Measurements from ENCODE around the gene TRUB2.
A peak's percentile ranks its signal among the peaks of the same experiment; 100 is the strongest.
"Not testable (repeated sequence)": the region's sequence is repeated elsewhere in the genome, so short reads cannot be mapped to it uniquely, and the experiment has no call there.

Gene TRUB2

DNA sequence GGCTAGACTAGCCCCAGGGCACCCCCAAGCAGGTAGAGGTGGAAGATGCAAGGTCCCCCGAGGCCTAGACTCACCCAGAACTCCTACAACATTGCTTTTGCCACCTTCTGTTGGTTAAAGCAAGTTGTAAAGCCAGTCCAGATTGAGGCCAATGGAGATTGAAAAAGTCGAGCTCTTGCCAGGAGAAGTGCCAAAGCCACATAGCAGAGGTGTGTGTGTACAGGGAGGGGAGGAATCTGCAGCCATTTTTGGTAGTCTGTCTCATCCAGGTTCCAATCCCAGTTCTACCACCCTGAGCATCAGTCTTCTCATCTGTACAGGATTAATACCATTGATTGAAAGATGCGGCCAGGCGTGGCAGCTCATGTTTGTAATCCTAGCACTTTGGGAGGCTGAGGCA is 36.6 kb upstream of the TRUB2 start:
- no peak for DNase-seq (ENCODE audit: insufficient read length)
- no peak for FAIRE-seq
- TF ChIP-seq POLR2A (IDR thresholded peaks at IDR 0.05; ENCODE audit: low read depth, low read length) (no peak), TAF1 (IDR thresholded peaks at IDR 0.05; ENCODE audit: borderline replicate concordance, low read depth, low read length) (no peak), POLR2AphosphoS5 (IDR thresholded peaks at IDR 0.05; ENCODE audit: low read depth, low read length) (no peak)

DNA sequence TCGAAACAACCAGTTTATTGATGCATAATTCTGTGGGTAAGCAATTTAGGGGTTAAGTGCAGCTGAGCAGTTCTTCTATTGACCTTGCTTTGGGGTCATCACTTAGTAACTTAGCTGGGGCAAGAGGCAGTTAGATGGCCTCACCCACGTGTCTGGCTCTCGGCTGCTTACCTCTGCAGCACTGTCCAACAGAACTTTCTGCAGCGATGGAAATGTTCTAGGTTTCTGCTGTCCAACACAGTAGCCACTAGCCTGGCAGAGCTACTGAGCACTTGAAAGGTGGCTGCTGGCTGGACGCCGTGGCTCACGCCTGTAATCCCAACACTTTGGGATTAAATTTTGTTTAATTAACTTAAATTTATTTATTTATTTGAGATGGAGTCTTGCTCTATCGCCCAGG is 35.8 kb upstream of the TRUB2 start:
- TF ChIP-seq POLR2AphosphoS5 (IDR thresholded peaks at IDR 0.05; ENCODE audit: low read depth, low read length), result no peak
- no peak for TF ChIP-seq POLR2A (IDR thresholded peaks at IDR 0.05; ENCODE audit: low read depth, low read length)
- no peak for TF ChIP-seq TAF1 (IDR thresholded peaks at IDR 0.05; ENCODE audit: borderline replicate concordance, low read depth, low read length)
- FAIRE-seq, result no peak
- no peak for DNase-seq (ENCODE audit: insufficient read length)

DNA sequence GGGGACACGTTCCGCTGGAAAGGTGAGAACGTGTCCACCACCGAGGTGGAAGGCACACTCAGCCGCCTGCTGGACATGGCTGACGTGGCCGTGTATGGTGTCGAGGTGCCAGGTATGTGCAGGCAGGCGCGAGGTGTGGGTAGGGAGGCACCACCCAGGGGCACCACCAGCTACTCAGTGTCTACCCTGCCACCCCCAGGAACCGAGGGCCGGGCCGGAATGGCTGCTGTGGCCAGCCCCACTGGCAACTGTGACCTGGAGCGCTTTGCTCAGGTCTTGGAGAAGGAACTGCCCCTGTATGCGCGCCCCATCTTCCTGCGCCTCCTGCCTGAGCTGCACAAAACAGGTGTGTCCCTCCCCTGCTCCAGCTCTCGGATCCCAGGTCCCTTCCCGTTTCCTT is 33.2 kb upstream of the TRUB2 start:
- DNase-seq (ENCODE audit: insufficient read length), result no peak
- no peak for TF ChIP-seq POLR2A (IDR thresholded peaks at IDR 0.05; ENCODE audit: low read depth, low read length)
- FAIRE-seq, result no peak

DNA sequence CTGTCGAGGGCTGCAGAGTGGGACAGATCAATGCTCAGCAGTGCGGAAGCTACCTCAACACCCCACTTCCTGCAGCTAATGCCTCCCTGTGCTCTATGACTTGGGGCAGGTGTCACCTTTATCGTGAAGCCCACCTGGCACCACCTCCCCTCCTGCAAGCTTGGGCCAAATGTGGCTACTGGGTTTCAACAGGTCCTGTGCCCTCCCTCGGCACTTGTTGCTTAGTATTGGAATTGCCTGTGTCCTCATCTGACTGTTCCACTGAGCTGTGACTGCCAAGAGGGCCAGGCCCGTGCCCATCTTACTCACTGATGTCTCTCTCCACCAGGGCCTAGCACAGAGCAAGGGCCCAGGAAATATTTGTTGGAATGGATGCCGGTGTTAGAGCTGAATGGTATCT is 27.5 kb upstream of the TRUB2 start:
- FAIRE-seq, result no peak
- DNase-seq (ENCODE audit: insufficient read length), result no peak
- TF ChIP-seq POLR2A (IDR thresholded peaks at IDR 0.05; ENCODE audit: low read depth, low read length) (no peak), POLR2AphosphoS5 (IDR thresholded peaks at IDR 0.05; ENCODE audit: low read depth, low read length) (no peak), TAF1 (IDR thresholded peaks at IDR 0.05; ENCODE audit: borderline replicate concordance, low read depth, low read length) (no peak)

DNA sequence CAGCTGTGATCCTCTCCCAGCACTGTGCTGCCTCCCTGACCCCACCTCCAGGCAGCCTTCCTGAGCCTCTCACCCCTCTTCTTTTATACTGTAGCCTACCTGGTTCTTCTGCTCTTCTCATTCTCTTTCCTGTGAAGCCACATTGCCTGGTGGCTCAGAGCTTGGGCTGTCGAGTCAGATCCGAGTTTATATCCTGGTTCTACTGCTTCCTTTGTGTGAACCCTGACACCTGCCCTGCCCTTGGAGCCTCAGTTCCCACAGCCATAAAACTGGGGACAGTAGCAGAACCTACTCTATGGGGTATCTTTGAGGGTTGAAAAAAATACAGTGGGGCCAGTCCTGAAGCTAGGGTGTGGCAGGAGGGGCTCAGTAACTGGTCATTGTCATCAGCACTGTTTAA is 26.9 kb upstream of the TRUB2 start:
- FAIRE-seq, result no peak
- TF ChIP-seq POLR2A (IDR thresholded peaks at IDR 0.05; ENCODE audit: low read depth, low read length) (no peak), POLR2AphosphoS5 (IDR thresholded peaks at IDR 0.05; ENCODE audit: low read depth, low read length) (no peak), TAF1 (IDR thresholded peaks at IDR 0.05; ENCODE audit: borderline replicate concordance, low read depth, low read length) (no peak)
- DNase-seq (ENCODE audit: insufficient read length), result no peak

DNA sequence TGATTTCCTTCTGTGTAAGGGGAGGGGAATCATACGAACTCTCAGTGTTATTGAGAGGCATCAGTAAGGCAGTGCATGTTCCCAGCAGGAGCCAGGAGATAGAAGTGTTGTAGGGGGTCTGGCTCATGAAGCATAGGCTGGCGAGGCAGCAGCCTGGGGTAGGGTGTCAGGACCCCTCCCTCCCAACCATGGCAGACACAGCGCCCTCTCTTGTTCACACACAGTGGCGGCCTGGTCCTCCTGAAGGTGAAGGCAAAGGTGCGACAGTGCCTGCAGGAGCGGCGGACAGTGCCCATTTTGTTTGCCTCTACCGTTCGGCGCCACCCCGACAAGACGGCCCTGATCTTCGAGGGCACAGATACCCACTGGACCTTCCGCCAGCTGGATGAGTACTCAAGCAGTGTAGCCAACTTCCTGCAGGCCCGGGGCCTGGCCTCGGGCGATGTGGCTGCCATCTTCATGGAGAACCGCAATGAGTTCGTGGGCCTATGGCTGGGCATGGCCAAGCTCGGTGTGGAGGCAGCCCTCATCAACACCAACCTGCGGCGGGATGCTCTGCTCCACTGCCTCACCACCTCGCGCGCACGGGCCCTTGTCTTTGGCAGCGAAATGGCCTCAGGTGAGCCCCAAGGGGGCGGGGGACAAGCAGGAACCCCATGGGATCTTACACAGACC is 22.8 kb upstream of the TRUB2 start:
- FAIRE-seq (no peak), DNase-seq (ENCODE audit: insufficient read length) (no peak)
- no peak for TF ChIP-seq POLR2AphosphoS5 (IDR thresholded peaks at IDR 0.05; ENCODE audit: low read depth, low read length)
- no peak for TF ChIP-seq TAF1 (IDR thresholded peaks at IDR 0.05; ENCODE audit: borderline replicate concordance, low read depth, low read length)
- TF ChIP-seq POLR2A (IDR thresholded peaks at IDR 0.05; ENCODE audit: low read depth, low read length), result no peak

DNA sequence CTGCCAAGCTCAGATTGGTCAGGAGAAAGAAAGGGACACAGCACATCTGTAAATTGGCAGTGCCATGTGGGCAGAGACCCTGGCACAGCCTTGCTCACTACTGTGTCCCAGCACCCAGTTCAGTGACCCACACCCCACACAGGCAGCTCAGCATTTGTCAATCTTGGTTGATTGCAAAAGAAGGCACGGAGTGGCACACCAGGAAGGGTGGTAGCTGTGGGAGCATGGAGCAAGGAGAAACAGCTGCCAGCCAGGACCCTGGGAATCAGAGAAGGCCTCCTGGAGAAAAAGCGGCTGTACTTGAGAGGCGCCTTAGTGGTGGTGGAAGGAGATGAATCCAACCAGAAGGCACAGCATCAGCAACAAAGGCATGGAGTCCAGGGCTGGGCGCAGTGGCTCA is 21.6 kb upstream of the TRUB2 start:
- no peak for DNase-seq (ENCODE audit: insufficient read length)
- no peak for FAIRE-seq
- TF ChIP-seq POLR2A (IDR thresholded peaks at IDR 0.05; ENCODE audit: low read depth, low read length) (no peak), POLR2AphosphoS5 (IDR thresholded peaks at IDR 0.05; ENCODE audit: low read depth, low read length) (no peak), TAF1 (IDR thresholded peaks at IDR 0.05; ENCODE audit: borderline replicate concordance, low read depth, low read length) (no peak)

DNA sequence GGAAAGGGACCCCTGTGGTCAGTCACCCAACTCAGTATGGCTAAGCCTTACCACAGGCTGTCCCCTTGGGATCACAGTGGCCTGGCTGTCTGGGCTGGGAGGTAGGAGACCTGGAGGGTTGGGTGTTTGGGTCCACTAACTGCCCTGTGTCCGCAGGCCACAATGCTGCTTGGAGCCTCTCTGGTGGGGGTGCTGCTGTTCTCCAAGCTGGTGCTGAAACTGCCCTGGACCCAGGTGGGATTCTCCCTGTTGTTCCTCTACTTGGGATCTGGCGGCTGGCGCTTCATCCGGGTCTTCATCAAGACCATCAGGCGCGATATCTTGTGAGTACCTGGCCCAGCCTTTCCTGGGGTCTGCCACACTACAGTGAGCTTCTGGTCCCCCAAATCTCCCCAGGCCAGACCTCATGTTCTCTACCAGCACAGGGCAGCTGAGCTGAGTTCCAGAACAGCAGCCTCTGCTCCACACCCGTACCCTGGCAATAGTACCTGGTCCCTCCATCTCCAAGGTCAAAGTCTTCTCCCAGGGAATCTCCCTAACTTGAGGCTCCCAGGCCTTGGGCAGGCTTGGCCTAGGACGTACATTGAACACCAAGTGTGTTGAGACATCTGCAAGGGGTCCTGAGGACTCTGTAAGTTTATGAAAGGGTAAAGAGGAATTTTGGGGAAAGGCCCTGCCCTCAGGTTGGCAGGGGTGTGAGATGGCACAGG is 20.9 kb upstream of the TRUB2 start:
- FAIRE-seq, result no peak
- TF ChIP-seq POLR2A (IDR thresholded peaks at IDR 0.05; ENCODE audit: low read depth, low read length) (no peak), TAF1 (IDR thresholded peaks at IDR 0.05; ENCODE audit: borderline replicate concordance, low read depth, low read length) (no peak), POLR2AphosphoS5 (IDR thresholded peaks at IDR 0.05; ENCODE audit: low read depth, low read length) (no peak)
- no peak for DNase-seq (ENCODE audit: insufficient read length)

DNA sequence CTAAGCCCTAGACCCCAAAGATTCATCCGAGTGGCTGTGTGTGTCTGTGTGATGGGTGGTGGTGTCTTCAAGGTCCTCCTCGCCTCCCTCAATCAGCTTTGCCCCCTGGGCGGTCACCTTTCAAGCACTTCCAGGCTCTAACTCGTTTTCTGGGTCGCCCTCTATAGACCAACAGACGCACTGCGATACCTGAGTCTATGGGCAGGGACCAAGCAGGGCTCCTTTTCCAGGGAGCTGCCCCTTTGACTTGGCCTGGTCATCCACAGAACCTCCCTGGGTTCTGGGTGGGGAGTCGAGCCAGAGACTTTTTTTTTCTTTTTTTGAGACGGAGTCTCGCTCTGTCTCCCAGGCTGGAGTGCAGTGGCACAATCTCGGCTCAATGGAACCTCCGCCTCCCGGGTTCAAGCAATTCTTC is 19.2 kb upstream of the TRUB2 start:
- TF ChIP-seq TAF1 (IDR thresholded peaks at IDR 0.05; ENCODE audit: borderline replicate concordance, low read depth, low read length) (no peak), POLR2AphosphoS5 (IDR thresholded peaks at IDR 0.05; ENCODE audit: low read depth, low read length) (no peak), POLR2A (IDR thresholded peaks at IDR 0.05; ENCODE audit: low read depth, low read length) (no peak)
- DNase-seq (ENCODE audit: insufficient read length) (peak; percentile 79), FAIRE-seq (no peak)

DNA sequence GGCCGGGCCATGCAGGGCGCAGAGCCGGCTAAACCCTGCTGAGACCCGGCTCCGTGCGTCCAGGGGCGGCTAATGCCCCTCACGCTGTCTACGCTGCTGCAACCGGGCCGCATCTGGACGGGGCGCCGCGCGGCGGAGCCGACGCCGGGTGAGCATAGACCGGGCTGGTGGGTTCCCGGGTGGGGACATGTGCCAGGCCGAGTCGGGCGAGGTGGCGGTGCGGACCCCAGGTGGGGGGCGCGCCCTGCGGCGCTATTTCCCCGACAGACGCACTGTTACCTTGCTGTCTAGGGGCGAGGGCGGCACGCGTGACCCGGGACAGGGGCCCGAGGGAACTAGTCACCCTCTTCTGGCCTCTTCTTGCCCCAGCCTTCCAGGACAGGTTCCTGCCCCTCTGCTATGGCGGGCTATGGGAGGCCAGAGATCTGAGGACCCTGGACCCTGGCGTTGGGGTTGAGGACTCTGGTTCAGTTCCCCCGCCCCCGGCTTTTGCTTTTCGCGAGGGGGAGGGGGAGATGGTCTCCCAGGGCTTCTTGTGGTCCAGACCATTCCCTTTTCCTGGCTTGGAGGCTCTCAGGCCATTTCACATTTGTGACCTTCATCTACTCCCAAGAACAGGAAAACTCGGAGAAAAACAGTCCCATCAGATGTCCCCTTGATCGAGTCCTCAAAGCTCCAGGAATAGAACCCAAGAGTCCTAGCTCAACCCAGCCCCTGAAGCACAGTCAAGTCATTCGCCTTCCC is 18.6 kb upstream of the TRUB2 start:
- DNase-seq (ENCODE audit: insufficient read length) (no peak), FAIRE-seq (no peak)
- TF ChIP-seq TAF1 (IDR thresholded peaks at IDR 0.05; ENCODE audit: borderline replicate concordance, low read depth, low read length), result no peak
- no peak for TF ChIP-seq POLR2A (IDR thresholded peaks at IDR 0.05; ENCODE audit: low read depth, low read length)
- TF ChIP-seq POLR2AphosphoS5 (IDR thresholded peaks at IDR 0.05; ENCODE audit: low read depth, low read length), result no peak

DNA sequence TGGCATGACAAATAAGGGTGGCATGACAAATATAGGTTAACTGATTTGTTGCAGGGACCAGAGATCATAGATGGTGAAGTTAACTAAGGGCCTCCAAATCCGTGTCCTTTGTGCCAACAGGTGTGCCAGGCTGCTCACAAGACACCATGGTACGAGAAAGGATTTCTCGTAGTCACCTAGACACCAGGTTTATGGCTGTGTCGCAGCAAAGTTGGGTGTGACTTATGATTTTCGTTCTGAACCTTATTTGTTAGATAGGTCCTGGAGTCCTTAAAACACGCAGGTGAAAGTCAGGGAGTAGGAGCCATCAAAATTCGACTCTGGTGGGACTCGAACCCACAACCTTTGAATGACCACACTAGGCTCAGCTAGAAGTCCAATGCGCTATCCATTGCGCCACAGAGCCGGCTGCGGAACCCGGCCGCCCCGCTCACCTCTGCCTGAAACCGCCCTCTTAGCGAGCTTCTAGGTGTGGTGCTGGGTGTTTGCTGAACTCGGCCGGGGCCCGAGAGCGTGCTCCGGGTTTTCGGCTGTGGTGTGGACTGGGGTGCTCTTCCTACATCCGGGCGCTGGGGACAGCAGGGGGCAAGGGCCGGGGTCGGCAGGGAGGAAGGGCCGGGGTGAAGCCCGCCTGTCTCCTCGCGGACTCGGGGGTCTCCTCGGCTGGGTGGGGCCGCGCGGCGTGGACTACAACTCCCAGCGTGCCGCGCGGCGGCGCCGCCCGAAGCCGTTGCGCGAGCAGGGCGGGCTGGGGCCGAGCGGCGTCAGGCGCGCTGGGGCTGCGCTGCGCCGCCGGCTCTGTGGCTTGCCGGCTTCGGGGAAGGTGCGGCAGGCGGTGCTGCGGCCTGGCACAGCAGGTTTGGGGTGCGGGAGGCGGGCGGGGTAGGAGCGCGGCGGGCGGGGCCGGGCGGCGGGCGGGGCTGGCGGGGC is 17.8 kb upstream of the TRUB2 start, which contains the start of gene SLC27A4:
TSS of gene SLC27A4 (plus strand) at position 767 of the 930 bp plus-strand sequence. CDS start 2,606 bp downstream, outside the sequence.
- peak; percentile 90 for FAIRE-seq
- TF ChIP-seq TAF1 (IDR thresholded peaks at IDR 0.05; ENCODE audit: borderline replicate concordance, low read depth, low read length) (no peak), POLR2A (IDR thresholded peaks at IDR 0.05; ENCODE audit: low read depth, low read length) (peak; percentile 40; the same call in 1 of the 2 replicates)
- peak; percentile 87 for DNase-seq (ENCODE audit: insufficient read length)

DNA sequence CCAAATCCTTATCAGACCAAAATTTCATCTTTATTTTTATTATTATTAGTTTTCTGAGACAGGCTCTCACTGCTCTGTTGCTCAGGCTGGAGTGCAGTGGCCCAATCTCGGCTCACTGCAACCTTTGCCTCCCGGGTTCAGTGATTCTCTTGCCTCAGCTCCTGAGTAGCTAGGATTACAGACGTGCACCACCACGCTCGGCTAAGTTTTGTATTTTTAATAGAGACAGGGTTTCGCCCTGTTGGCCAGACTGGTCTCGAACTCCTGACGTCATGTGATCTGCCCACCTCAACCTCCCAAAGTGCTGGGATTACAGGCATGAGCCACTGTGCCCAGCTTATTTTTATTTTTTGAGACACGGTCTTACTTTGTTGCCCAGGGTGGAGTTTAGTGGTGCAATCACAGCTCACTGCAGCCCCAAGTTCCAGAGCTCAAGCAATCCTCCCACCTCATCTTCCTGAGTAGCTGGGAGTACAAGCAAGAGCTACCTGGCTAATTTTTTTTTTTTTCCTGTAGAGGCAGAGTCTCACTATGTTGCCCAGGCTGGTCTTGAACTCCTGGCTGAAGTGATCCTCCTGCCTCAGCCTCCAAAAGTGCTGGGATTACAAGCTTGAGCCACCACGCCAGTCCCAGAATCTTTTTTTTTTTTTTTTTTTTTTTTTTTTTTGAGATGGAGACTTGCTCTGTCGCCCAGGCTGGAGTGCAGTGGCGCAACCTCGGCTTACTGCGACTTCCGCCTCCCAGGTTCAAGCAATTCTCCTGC is 16.8 kb upstream of the TRUB2 start:
- DNase-seq (ENCODE audit: insufficient read length); FAIRE-seq: not testable (repeated sequence)

All from GM12892 (cell line).